KG1 (cell line): Measurements from ENCODE around the gene CEBPB.
A peak's percentile ranks its signal among the peaks of the same experiment; 100 is the strongest.
"Not testable (repeated sequence)": the region's sequence is repeated elsewhere in the genome, so short reads cannot be mapped to it uniquely, and the experiment has no call there.

Experiments used
- DNase-seq: peaks from one replicate; lab custom pipeline; 2025; lab: John Stamatoyannopoulos, UW

The CEBPB gene

GRCh38 chr20:50190251-50191064 is at the start of gene CEBPB:
Gene CEBPB (plus strand): TSS chr20:50190830. CDS start chr20:50191034, 204 bp downstream.
- DNase-seq = peak; percentile 69

DNA sequence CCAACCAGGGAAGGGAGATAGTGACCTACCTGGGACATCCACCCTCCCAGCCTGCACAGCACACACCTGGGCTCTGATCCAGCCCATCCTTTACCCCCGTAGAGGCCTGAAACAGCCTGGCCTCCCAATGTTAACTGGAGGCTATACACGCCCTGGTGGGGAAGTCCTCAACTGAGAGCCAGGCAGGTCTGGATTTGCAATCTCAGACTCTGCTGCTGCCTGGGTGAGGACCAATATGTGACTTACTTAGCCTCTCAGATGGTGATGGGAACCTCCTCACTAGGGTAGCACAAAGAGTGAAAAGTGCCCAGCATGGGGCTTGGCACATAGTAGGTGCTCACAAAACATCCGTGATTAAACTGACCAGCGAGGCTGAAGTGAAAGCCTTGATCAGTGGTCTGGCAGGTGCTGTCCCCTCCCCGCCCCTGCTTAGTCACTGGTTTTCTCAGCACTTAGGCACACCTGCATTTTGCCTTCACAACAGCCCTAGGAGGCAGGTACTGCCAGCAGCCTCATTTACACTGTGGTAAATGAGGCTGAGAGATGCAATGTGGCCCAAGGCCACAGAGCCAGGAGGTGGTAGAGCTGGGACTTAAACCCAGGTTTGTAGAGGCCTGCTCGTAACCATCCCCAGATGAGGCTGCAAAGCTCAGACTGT is 49.5 kb upstream of the CEBPB start:
- DNase-seq = no peak

DNA sequence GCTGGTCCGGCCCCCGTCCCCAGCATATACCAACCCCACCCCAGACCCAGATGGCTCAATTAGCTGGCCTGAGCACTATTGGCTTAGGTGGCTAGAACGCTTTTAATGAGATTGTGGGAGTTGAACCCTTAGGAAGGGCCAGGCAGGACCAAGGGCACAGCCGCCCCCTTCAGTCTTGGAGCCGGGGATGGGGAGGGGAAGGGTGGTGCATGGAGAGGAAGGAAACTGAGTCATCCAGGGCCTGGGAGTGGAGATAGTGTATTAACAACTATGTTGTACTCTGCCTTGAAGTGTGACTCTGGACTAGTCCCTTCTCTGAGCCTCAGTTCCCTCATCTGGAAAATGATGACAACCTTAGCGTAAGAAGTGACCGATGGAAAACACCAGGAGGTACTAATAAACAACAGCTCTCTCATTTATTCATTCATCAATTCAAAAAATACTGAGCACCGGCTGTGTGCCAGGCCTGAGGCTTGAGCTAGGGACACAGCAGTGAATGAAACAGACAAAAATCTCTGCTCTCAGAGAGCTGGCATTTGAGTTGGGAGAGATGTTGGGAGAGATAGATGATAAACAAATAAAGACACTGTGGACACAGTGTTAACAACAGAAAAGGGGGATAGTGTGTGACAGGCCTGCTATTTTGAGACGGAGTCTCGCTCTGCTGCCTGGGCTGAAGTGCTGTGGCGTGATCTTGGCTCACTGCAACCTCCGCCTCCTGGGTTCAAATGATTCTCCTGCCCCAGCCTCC is 48.6 kb upstream of the CEBPB start:
- DNase-seq = no peak

DNA sequence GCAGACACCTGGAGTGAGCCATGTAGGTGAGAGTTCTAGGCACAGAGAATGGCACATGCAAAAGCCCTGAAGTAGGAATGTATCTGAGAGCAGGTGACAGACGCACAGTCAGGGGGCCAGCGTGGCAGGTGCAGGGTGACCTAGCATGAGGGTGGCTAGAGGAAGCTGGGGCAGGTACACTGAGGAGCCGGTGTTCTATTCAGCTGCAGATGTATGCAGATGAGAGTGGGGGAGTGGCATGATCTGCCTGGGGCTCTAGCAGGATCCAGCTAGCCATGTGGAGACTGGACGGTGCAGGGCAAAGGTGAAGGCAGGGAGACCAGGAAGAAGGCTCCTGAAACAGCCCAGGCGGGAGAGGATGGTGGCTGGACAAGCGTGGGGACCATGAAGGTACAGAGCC is 47.8 kb upstream of the CEBPB start:
- DNase-seq = no peak

DNA sequence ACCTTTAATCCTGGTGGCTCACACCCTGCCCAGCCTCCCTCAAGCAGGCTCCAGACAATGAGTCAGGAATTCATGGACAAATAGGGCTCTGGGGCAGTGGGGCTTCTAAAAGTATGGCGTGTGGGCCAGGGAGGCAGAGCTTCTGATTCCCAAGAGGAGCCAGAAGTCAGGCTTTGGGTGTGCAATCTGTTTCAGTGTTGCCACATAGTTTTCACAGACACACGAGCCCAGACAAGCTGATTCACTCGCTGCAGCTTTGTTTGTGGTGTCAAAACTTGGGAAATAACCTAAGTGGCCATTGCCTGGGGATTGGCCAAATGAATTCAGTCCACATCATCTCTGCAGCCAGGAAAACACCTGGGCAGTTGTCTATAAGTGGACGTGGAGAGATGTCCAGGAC is 46.3 kb upstream of the CEBPB start:
- DNase-seq = no peak

GRCh38 chr20:50145566-50145965 is 45.1 kb upstream of the CEBPB start:
- DNase-seq = no peak

DNA sequence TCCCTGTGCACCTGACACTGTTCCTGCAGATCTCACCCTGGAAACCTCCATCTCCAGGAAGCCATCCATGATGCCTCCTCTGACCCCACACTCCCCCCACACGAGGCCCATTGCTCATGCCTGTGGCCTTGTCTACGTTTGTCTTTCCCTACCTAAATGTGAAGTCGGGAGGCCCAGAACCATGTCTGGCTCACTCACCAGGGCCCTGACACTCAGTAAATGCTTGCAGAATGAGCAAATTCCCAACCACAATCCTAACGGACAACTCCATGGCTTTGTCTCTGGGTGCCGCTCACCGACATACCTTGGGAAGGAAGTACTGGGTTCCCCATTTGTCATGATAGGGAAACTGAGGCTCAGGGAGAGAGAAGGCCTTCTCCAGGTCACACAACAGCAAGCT is 44.4 kb upstream of the CEBPB start:
- no peak for DNase-seq

GRCh38 chr20:50146732-50147662 is 43.6 kb upstream of the CEBPB start:
- peak; percentile 39 for DNase-seq

DNA sequence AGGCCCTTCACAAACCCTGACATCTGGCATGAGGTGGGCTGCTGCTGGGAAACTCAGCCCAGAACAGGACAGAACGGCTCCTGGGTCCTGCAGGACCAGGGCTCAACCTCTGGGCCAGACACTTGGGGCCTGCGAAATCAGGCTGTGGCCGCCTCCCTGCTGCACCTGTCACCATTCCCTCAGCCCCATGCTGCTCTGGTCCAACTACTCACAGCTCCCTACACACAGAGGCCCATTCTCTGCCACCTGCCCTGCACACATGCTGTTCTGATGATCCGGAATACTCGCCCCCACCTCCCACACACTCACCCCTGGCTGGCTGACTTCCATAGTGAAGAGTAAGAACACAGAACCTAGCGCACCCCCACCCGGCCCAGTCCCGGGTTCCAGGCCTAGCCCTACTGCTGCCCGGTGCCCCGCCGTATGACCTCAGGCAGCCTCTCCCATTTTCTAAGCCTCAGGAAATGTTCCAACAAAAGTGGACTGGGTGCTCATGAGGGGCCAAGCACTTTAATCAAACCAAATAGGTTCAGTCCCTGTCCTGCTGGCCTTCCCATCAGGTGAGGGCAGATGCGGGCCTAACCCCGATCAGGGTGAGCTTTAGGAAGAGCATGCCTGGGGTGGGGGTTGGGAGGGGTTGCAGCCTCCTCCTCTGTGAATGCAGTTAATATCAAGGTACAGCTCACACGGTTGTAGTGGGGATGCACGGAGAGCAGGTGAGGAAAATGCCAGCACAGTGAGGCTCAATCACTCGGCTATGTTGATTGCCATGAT is 41.0 kb upstream of the CEBPB start:
- no peak for DNase-seq

DNA sequence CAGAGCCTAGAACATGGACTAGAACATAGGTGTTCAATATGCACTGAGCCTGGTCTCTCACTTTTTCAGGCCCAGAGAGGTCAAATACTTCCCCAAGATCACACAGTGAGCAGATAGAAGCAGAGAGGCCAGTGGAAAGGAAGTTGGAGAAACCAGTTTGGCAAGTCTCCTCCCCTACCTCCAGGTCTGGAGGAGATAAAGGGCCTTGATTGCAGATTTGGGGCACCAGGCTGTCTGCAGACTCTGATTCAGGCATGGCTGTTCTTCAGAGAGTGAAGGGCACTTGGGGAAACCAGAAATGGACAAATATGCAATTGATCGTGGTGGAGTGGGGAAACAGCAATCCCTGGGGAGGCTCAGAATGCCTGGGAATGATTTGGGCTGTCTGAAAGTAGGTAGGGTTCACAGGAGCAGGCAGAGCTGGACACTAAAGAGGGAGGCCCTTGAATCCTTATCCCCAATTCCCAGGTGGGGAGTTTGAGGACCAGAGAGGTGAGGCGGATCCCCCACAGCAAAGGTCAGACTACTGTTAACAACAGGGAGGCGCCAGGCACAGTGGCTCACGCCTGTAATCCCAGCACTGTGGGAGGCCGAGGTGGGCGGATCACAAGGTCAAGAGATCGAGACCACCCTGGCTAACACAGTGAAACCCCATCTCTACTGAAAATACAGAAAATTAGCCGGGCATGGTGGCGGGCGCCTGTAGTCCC is 39.4 kb upstream of the CEBPB start:
- DNase-seq = no peak

DNA sequence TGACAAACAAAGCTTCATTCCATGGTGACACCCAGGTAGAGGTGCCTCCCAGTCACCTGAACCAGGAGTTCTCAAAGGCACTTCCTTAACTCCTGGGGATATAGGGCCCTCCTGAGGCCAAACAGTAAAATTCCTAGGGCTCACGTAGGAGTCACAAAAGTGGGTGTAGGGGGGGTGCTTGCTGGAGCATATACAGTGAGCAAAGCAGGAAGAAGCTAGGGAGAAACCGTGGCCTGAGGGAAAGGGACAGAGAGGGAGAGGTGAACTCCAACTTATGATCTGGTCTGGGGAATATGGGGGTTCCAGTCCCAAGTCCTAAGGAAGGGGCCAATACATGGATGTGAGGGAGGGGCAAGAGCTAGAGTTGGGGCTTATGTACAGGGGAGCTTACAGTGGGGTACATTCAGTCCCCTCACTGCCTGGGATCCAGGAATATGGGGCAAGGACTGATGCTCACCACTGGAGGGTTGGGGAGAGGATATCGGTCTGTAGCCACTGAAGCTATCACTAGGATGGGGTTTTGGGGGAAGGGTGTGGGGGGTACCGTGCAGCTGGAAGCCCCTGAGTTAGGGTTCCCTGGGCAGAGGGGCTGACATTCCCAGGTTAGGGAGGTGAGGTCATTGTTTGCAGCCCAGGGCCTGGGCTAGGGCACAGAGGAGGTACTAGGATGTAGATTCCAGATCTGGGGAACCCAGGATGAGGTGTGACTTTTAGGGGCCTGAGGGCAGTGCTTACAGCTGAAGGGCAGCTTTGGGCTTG is 38.1 kb upstream of the CEBPB start:
- no peak for DNase-seq

- no peak for DNase-seq
These were observed 37.5 kb upstream of the CEBPB start for GRCh38 chr20:50153153-50153499.

DNA sequence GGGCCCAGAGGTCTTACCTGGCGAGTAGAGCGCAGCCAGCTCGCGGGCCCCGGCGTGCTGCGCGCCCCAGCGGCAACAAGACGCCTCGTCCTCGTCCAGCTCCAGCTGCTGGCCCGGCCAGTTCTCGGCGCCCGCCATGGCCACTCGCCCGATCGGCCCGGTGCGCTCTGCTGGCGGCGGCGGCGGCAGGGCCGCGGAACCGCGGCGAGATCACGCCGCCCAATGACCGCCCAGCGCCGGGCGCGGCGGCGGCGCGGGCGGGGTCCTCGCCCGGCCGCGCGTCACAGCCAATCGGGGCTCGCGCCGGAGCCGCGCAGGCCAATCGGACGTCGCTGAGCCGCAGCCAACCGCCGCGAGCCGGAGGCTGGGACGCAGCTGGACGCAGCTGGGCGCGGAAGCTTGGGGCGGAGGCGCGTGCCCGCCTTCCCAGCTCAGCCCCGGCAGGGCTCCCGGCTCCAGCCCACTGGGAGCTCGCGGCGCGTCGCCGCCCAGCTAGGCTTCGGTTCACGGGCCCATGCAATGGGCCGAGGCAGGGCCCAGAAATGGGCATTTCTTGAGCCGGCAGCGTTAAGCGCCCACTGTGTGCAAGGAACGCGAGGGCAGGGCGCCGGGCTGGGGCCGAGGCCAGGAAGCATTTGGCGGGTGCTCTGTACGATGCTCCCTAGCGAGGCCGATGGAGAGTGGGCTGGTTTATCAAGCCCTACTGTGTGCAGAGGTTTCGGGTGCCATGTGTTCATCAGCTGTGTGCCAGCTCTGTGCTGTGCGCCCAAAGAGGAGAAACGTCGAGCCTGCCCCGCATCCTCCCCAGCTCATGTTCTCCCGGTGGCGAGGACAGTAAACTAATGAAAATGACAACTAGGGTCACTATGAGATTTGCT is 36.9 kb upstream of the CEBPB start, which contains the start of gene PEDS1:
Gene PEDS1, minus strand, starts transcription at position 224 of the 878 bp plus-strand sequence. Its CDS starts 86 bp downstream, at position 138.
- DNase-seq = peak; percentile 65

GRCh38 chr20:50161494-50161893 is 29.1 kb upstream of the CEBPB start:
- DNase-seq = not testable (repeated sequence)

DNA sequence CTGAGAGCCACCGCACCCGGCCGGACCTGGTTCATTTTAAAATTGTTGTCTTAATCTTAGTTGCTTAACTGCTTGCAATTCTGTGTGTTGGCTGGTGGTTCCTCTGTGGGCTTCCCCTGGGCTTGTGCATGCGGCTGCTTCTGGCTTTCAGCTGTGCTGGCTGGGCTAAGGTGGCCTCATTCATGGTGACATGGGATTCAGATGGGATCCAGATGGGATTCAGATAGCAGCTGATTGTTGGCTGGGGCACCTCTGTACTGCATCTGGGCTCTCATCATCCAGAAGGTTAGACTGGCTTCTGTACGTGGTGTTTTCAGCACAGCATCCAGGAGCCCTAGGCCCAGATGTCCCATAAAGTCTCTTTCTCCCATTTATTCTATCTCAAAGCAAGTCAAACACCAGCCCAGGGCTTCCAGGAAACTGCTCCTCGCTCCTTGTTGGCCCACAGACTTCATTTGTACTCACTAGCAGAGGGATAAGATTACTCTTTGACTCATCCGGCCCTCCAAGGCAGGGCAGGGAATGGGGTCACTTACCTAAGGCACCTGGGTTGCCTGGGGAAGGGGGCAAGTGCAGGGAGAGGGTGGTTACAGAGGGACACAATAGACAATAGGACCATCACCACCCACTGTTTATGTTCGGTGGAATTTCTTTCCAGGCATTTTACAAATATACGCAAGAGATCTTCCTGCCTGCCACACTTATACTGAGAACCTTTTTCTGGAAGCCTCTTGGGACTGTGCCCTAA is 26.9 kb upstream of the CEBPB start:
- DNase-seq = no peak

DNA sequence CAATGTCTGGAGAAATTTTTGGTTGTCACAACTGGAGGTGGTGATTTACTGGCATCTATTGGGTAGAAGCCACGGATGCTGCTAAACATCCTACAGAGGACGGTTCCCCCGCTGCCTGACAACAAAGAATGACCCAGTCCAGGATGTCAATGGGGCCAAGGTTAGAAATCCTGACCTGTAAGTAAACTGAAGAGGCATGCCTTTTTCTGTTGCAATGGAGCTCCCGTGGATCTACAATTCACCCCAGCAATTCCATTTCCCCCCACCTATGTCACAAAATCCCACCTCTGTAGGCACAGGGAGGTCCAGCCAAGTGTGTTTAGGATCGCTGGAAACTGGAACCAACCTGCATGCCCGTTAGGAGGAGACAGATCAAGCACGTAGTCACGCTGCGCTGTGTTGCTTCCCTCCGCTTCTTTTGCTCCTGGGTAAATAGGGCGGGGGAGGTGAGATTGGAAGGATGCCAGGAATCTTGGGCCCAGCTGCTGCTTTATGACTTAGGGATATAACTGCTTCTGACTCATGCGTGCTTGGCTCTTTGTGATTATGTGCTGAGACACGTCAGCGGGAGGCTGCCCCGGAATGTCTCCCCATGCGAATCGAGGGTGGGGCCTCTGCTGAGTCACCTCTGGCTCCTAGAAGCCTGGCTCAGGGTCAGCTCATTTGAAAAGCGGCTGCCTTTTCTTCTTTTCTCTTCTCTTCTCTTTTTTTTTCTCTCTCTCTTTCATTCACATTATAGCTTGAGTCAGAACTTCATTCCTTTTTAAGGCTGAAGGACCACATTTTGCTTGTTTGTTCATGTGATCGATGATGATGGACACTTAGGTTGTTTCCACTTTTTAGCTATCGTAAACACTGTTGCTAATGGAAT is 24.7 kb upstream of the CEBPB start:
- peak; percentile 67 for DNase-seq

DNA sequence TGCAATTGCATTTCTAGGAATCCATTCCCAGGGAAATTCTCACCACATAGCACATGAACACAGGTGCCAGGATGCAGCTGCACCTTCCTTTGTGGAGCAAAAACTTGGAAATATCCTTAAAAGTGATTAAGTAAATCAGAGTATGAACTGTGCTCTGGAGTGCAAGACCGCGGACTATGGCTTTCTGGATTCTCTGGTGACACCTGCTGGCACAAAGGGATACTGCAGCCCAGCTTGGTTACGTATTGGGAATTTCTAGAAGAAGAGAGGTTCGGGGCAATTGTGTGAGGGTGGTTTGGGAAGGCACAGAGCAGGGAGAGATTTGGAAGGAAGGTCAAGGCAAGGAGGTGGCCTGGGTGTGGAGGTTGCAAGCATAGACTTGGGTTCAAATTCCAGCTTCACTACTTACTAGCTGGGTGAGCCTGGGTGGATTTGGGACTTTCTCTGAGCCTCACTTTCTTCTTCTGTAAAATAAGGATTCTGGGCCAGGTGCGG is 21.3 kb upstream of the CEBPB start:
- peak; percentile 83 for DNase-seq
